Endothelial cell (in vitro differentiated cells): Measurements from ENCODE around the gene FSD1. TPM values are rescaled to one million over a fixed set of nuclear protein-coding genes. Genes with fewer than 3 reads are reported as not detected.
"Not testable (repeated sequence)": the region's sequence is repeated elsewhere in the genome, so short reads cannot be mapped to it uniquely, and the experiment has no call there.

Experiments used
- DNase-seq: peaks from one replicate; pipeline ENCODE4 v3.0.0; 2021; ENCODE audit warnings: low spot score
- H3K27ac Mint-ChIP-seq: one replicate; pipeline ENCODE4 v1.8.0; 2021; ENCODE audit warnings: mixed read lengths, inconsistent platforms; ENCODE audit not compliant: unreplicated experiment
- H3K27me3 Mint-ChIP-seq: one replicate; pipeline ENCODE4 v1.8.0; 2021; ENCODE audit warnings: mild to moderate bottlenecking, moderate library complexity, mixed read lengths, inconsistent platforms; ENCODE audit not compliant: unreplicated experiment
- H3K36me3 Mint-ChIP-seq: one replicate; pipeline ENCODE4 v1.8.0; 2021; ENCODE audit warnings: mild to moderate bottlenecking, low read depth, mixed read lengths, inconsistent platforms; ENCODE audit not compliant: unreplicated experiment
- H3K4me1 Mint-ChIP-seq: one replicate; pipeline ENCODE4 v1.8.0; 2021; ENCODE audit warnings: mild to moderate bottlenecking, mixed read lengths, inconsistent platforms; ENCODE audit not compliant: unreplicated experiment
- H3K4me3 Mint-ChIP-seq: one replicate; pipeline ENCODE4 v1.8.0; 2021; ENCODE audit warnings: mild to moderate bottlenecking, mixed read lengths, inconsistent platforms; ENCODE audit not compliant: unreplicated experiment
- H3K9me3 Mint-ChIP-seq: one replicate; pipeline ENCODE4 v1.8.0; 2021; ENCODE audit warnings: mixed read lengths, inconsistent platforms; ENCODE audit not compliant: unreplicated experiment
- CTCF ChIP-seq: fragments of 200-600 bp; sonication (generic); IDR thresholded peaks from one replicate; pipeline ENCODE4 v1.5.0; 2021; ENCODE audit warnings: antibody characterized with exemption; ENCODE audit not compliant: unreplicated experiment
- total RNA-seq: library from RNA; stranded (reverse); fragmentation: NEBNext Ultra II Directional; extraction: Animal tissue kit (Norgen Biotek cat#: 25700); gene quantifications from one replicate; pipeline ENCODE4 v1.2.1, GENCODE V29; 2021; ENCODE audit not compliant: unreplicated experiment

Gene FSD1
- total RNA-seq, 1 donor from 2014 or later = 19.0 TPM

GRCh38 chr19:4268816-4269430 lies 35.5 kb upstream of the FSD1 start:
- H3K4me1 Mint-ChIP-seq = peaks cover 4% of the 10 kb centered on the region
- no peak overlapping the region for H3K27ac Mint-ChIP-seq
- TF ChIP-seq CTCF = no peak
- peaks cover 10% of the 10 kb centered on the region for H3K36me3 Mint-ChIP-seq
- DNase-seq = no peak
- H3K27me3 Mint-ChIP-seq = no peaks in the 10 kb centered on the region
- H3K4me3 Mint-ChIP-seq = no peak overlapping the region
- no peaks in the 10 kb centered on the region for H3K9me3 Mint-ChIP-seq

GRCh38 chr19:4272894-4273293 lies 31.5 kb upstream of the FSD1 start:
- Mint-ChIP-seq H3K4me3 (no peak overlapping the region), H3K4me1 (no peaks in the 10 kb centered on the region), H3K27ac (no peak overlapping the region), H3K27me3 (no peaks in the 10 kb centered on the region), H3K36me3 (no peaks in the 10 kb centered on the region), H3K9me3 (no peaks in the 10 kb centered on the region)
- no peak for DNase-seq
- no peak for TF ChIP-seq CTCF

- not testable (repeated sequence) for H3K36me3 Mint-ChIP-seq, H3K4me1 Mint-ChIP-seq, H3K4me3 Mint-ChIP-seq, H3K27ac Mint-ChIP-seq, H3K9me3 Mint-ChIP-seq, DNase-seq, H3K27me3 Mint-ChIP-seq
Observed at GRCh38 chr19:4274321-4274686, 30.1 kb upstream of the FSD1 start.

GRCh38 chr19:4277191-4277696 lies 27.2 kb upstream of the FSD1 start:
- Mint-ChIP-seq H3K9me3 (no peaks in the 10 kb centered on the region), H3K27ac (no peak overlapping the region), H3K36me3 (no peaks in the 10 kb centered on the region), H3K4me3 (no peak overlapping the region), H3K4me1 (no peaks in the 10 kb centered on the region), H3K27me3 (peaks cover 10% of the 10 kb centered on the region)
- no peak for DNase-seq
- no peak for TF ChIP-seq CTCF

- no peak for DNase-seq
- no peaks in the 10 kb centered on the region for H3K9me3 Mint-ChIP-seq
- no peak for TF ChIP-seq CTCF
- H3K4me1 Mint-ChIP-seq = no peaks in the 10 kb centered on the region
- H3K36me3 Mint-ChIP-seq = no peaks in the 10 kb centered on the region
- no peak overlapping the region for H3K27ac Mint-ChIP-seq
- peaks cover 10% of the 10 kb centered on the region for H3K27me3 Mint-ChIP-seq
- H3K4me3 Mint-ChIP-seq = peak overlapping the region; percentile 65
Observed at GRCh38 chr19:4278010-4278409, 26.4 kb upstream of the FSD1 start.
